A549 (cell line): ENCODE data around the gene CKAP2L.
A peak's percentile ranks its signal among the peaks of the same experiment; 100 is the strongest.

Experiments used
- CBX2 ChIP-seq: fragments of 200-600 bp; sonication (generic); IDR thresholded peaks from 2 replicates; pipeline ENCODE4 v1.6.1; 2016; ENCODE audit warnings: low read depth, mild to moderate bottlenecking, borderline replicate concordance
- CHD2 ChIP-seq: fragments of 150-350 bp; IDR thresholded peaks from 2 replicates; pipeline ENCODE4 v1.6.1; 2014; ENCODE audit warnings: low read length; ENCODE audit not compliant: partially characterized antibody
- EP300 ChIP-seq, 2 experiments: fragments of >200 bp; sonication (Bioruptor Twin); formaldehyde crosslinking; IDR thresholded peaks; 2 replicates in 1 of 2; 3 replicates in 1 of 2; pipeline ENCODE4 v1.6.1; 2016 to 2017
- ESRRA ChIP-seq: fragments of 150-350 bp; IDR thresholded peaks from 2 replicates; pipeline ENCODE4 v1.6.1; 2014; ENCODE audit warnings: mild to moderate bottlenecking, low read length, borderline replicate concordance
- HDAC2 ChIP-seq: fragments of 200-600 bp; sonication (generic); IDR thresholded peaks from 2 replicates; pipeline ENCODE4 v1.6.1; 2016
- HOXA7 ChIP-seq: fragments of 250-450 bp; sonication (Bioruptor Pico); IDR thresholded peaks from 2 replicates; pipeline ENCODE4 v1.5.0; 2020; ENCODE audit warnings: mild to moderate bottlenecking, moderate library complexity
- MAFK ChIP-seq: fragments of 450-650 bp; IDR thresholded peaks from 2 replicates; pipeline ENCODE4 v1.6.1; 2014; ENCODE audit not compliant: partially characterized antibody
- POLR2A ChIP-seq: IDR thresholded peaks from 2 replicates; pipeline ENCODE4 v1.6.1; 2012; ENCODE audit warnings: mild to moderate bottlenecking, low read length
- POLR2AphosphoS2 ChIP-seq: conservative IDR thresholded peaks from 2 replicates; pipeline ENCODE4 v1.6.1; 2012; ENCODE audit warnings: low read length, improper control_type of control experiment, inconsistent platforms
- SMC3 ChIP-seq: fragments of >200 bp; sonication (Bioruptor Twin); formaldehyde crosslinking; IDR thresholded peaks from 3 replicates; pipeline ENCODE4 v1.6.1; 2018; ENCODE audit warnings: inconsistent platforms
- TP53 ChIP-seq: fragments of 250-450 bp; sonication (Bioruptor Pico); IDR thresholded peaks from 2 replicates; pipeline ENCODE4 v1.5.0; 2021; ENCODE audit warnings: mild to moderate bottlenecking, moderate library complexity
- TF ChIP-seq, protein P1 (sequence below): fragments of >200 bp; sonication (Bioruptor Twin); formaldehyde crosslinking; IDR thresholded peaks from 3 replicates; pipeline ENCODE4 v1.5.1; 2016
- TF ChIP-seq, protein P2 (sequence below): fragments of 200-600 bp; sonication (generic); IDR thresholded peaks from 2 replicates; pipeline ENCODE4 v1.6.1; 2016; ENCODE audit warnings: antibody characterized with exemption, mild to moderate bottlenecking, moderate library complexity
- TF ChIP-seq, protein P3 (sequence below): IDR thresholded peaks from 2 replicates; pipeline ENCODE4 v1.6.1; 2012

DNA sequence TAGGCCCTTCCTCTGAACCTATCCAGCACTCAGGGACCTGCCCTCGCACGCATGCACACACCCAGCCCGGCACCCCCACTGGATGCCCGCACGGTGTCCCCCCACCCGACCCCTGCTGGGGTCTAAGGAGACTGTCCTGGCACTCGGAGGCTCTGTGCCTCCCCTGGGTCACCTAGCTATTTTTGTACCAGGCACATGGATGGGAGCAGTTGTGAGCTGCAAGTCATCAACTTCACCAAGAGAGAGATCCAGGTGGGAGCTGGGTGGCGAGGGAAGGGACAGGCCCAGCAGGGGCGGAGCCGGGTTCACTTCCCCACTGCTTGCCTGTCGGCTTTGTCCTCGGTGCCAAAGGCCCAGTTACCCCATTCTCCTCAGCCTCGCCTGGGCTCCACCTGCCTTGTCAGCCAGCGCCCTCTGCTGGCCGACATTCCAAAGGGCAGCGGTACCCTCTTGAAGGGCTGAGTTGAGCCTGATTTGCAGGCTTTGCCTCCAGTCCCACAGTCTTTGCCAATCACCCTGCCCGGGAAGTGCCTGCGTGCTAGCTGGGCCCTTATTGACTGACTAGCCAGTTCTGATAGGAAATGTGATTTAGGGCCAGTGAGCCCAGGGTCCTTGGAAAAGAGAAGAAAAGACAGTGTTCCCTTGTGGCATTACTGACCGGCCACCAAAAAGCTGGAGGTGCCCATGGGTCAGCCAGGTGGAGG lies 37.8 kb downstream of the CKAP2L start:
- TF ChIP-seq POLR2A (no peak), HOXA7 (CRISPR knock-in tag) (no peak), MAFK (no peak), CBX2 (no peak), SMC3 (peak; percentile 99), POLR2AphosphoS2 (no peak), EP300 (IDR thresholded peaks at IDR 0.05) (no peak), ESRRA (no peak), CHD2 (no peak), TP53 (CRISPR knock-in tag) (no peak), HDAC2 (no peak)
- TF ChIP-seq, protein P1, sequence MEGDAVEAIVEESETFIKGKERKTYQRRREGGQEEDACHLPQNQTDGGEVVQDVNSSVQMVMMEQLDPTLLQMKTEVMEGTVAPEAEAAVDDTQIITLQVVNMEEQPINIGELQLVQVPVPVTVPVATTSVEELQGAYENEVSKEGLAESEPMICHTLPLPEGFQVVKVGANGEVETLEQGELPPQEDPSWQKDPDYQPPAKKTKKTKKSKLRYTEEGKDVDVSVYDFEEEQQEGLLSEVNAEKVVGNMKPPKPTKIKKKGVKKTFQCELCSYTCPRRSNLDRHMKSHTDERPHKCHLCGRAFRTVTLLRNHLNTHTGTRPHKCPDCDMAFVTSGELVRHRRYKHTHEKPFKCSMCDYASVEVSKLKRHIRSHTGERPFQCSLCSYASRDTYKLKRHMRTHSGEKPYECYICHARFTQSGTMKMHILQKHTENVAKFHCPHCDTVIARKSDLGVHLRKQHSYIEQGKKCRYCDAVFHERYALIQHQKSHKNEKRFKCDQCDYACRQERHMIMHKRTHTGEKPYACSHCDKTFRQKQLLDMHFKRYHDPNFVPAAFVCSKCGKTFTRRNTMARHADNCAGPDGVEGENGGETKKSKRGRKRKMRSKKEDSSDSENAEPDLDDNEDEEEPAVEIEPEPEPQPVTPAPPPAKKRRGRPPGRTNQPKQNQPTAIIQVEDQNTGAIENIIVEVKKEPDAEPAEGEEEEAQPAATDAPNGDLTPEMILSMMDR, result peak; percentile 97
- TF ChIP-seq, protein P2, sequence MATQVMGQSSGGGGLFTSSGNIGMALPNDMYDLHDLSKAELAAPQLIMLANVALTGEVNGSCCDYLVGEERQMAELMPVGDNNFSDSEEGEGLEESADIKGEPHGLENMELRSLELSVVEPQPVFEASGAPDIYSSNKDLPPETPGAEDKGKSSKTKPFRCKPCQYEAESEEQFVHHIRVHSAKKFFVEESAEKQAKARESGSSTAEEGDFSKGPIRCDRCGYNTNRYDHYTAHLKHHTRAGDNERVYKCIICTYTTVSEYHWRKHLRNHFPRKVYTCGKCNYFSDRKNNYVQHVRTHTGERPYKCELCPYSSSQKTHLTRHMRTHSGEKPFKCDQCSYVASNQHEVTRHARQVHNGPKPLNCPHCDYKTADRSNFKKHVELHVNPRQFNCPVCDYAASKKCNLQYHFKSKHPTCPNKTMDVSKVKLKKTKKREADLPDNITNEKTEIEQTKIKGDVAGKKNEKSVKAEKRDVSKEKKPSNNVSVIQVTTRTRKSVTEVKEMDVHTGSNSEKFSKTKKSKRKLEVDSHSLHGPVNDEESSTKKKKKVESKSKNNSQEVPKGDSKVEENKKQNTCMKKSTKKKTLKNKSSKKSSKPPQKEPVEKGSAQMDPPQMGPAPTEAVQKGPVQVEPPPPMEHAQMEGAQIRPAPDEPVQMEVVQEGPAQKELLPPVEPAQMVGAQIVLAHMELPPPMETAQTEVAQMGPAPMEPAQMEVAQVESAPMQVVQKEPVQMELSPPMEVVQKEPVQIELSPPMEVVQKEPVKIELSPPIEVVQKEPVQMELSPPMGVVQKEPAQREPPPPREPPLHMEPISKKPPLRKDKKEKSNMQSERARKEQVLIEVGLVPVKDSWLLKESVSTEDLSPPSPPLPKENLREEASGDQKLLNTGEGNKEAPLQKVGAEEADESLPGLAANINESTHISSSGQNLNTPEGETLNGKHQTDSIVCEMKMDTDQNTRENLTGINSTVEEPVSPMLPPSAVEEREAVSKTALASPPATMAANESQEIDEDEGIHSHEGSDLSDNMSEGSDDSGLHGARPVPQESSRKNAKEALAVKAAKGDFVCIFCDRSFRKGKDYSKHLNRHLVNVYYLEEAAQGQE, result no peak
- TF ChIP-seq, protein P3, sequence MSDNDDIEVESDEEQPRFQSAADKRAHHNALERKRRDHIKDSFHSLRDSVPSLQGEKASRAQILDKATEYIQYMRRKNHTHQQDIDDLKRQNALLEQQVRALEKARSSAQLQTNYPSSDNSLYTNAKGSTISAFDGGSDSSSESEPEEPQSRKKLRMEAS, result peak; percentile 60
